HepG2 (cell line): Measurements from ENCODE around the gene CABP4. TPM values are rescaled to one million over a fixed set of nuclear protein-coding genes. Genes with fewer than 3 reads are reported as not detected.

Experiments
- ATAC-seq: fragments of 200-7000 bp; cut with Tn5 transposase; 3 replicates; pipeline ENCODE4 v1.9.1; 2020; ENCODE audit warnings: mild to moderate bottlenecking, moderate library complexity
- BruUV-seq: library from RNA; stranded (reverse); fragments of 400-500 nt; replicated peaks from 2 replicates; lab custom pipeline; 2021; lab: Mats Ljungman, UMichigan
- CTCF ChIA-PET: fragments of 300-600 bp; formaldehyde crosslinking; extraction: SDS; loops from one replicate; lab custom pipeline; 2021; ENCODE audit warnings: low total read pairs, inconsistent platforms, low intra/inter-chr PET ratio; lab: Yijun Ruan, JAX
- POLR2A ChIA-PET: fragments of 350-600 bp; sonication (Branson Sonifier 250); formaldehyde crosslinking; loops from one replicate; lab custom pipeline; 2020; ENCODE audit warnings: antibody characterized with exemption, inconsistent platforms; lab: Yijun Ruan, JAX
- DNase-seq: peaks from one replicate; pipeline ENCODE4 v3.0.0-alpha.2; 2015; ENCODE audit warnings: low spot score
- FAIRE-seq: peaks from 3 replicates; lab custom pipeline; 2011; peaks lifted over from hg19 to GRCh38; lab: Jason Lieb, UNC
- H2AFZ ChIP-seq: one replicate; pipeline ENCODE4 v1.6.1; 2011; ENCODE audit warnings: low read length, inconsistent platforms
- H3K27ac ChIP-seq: fragments of 300-600 bp; 3 replicates; pipeline ENCODE4 v1.8.0; 2011; ENCODE audit warnings: mixed run types, mild to moderate bottlenecking, mixed read lengths, low read length, inconsistent platforms; ENCODE audit not compliant: insufficient read depth; ENCODE audit errors: extremely low read length
- H3K27me3 ChIP-seq, 2 experiments: fragments of 200-600 bp in 1 of 2; 2 replicates in 1 of 2; 3 replicates in 1 of 2; pipeline versions ENCODE4 v1.6.0 to v1.8.0; 2011; ENCODE audit warnings: low read length in 2 of 2, mild to moderate bottlenecking in 2 of 2, moderate library complexity in 2 of 2, inconsistent platforms in 1 of 2; ENCODE audit not compliant: insufficient read depth in 2 of 2, control insufficient read depth in 1 of 2
- H3K36me3 ChIP-seq, 2 experiments: fragments of 200-600 bp in 1 of 2; replicated peaks in 1 of 2; 2 replicates in 1 of 2; 3 replicates in 1 of 2; pipeline versions ENCODE4 v1.5.1 to v1.8.0; 2011; ENCODE audit warnings: low read length in 2 of 2, inconsistent platforms in 1 of 2; ENCODE audit not compliant: insufficient read depth in 2 of 2, control insufficient read depth in 1 of 2
- H3K4me1 ChIP-seq: 2 replicates; pipeline ENCODE4 v1.5.1; 2012; ENCODE audit warnings: low read length, inconsistent platforms; ENCODE audit not compliant: insufficient read depth
- H3K4me2 ChIP-seq: 2 replicates; pipeline ENCODE4 v1.6.0; 2011; ENCODE audit warnings: low read depth, low read length, inconsistent platforms
- H3K4me3 ChIP-seq, 3 experiments: fragments of 200-600 bp in 1 of 3; sonication (generic), shearing (Covaris generic) in 1 of 3; replicated peaks in 1 of 3; 2 replicates each; pipeline ENCODE4 v1.5.1; 2011 to 2016; ENCODE audit warnings: low read length in 3 of 3, inconsistent platforms in 2 of 3, low read depth in 2 of 3, mild to moderate bottlenecking in 2 of 3, control low read depth in 1 of 3, mixed read lengths in 1 of 3; ENCODE audit not compliant: insufficient read depth in 1 of 3
- H3K79me2 ChIP-seq: one replicate; pipeline ENCODE4 v1.6.1; 2011; ENCODE audit warnings: low read length, inconsistent platforms; ENCODE audit not compliant: insufficient read depth
- H3K9ac ChIP-seq: 2 replicates; pipeline ENCODE4 v1.6.0; 2011; ENCODE audit warnings: mild to moderate bottlenecking, low read depth, low read length, inconsistent platforms; ENCODE audit not compliant: insufficient read depth
- H3K9me3 ChIP-seq: 2 replicates; pipeline ENCODE4 v1.5.1; 2012; ENCODE audit warnings: mild to moderate bottlenecking, low read length
- H4K20me1 ChIP-seq: 2 replicates; pipeline ENCODE4 v1.6.0; 2011; ENCODE audit warnings: inconsistent platforms, mild to moderate bottlenecking, low read length, moderate library complexity; ENCODE audit not compliant: insufficient read depth
- CEBPB ChIP-seq: IDR thresholded peaks from 2 replicates; pipeline ENCODE4 v1.6.1; 2011; ENCODE audit warnings: low read depth, low read length, improper control_type of control experiment, borderline replicate concordance
- CEBPG ChIP-seq: IDR thresholded peaks from 2 replicates; pipeline ENCODE4 v1.6.1; 2016
- GABPB1 ChIP-seq: IDR thresholded peaks from 2 replicates; pipeline ENCODE4 v1.6.1; 2016; ENCODE audit warnings: mild to moderate bottlenecking, missing genetic modification reagents, moderate library complexity, missing compliant biosample characterization
- HDAC1 ChIP-seq: sonication (generic); formaldehyde crosslinking; IDR thresholded peaks from 2 replicates; pipeline ENCODE4 v1.5.1; 2020; ENCODE audit warnings: mild to moderate bottlenecking, missing genetic modification reagents
- ZNF44 ChIP-seq: sonication (generic); formaldehyde crosslinking; IDR thresholded peaks from 2 replicates; pipeline ENCODE4 v1.5.1; 2020; ENCODE audit warnings: mild to moderate bottlenecking, missing genetic modification reagents
- WGBS: methylation state at CpG from one replicate; pipeline ENCODE4 v1.1.6; 2017; ENCODE audit warnings: low lambda C conversion rate; 5-methylcytosine and 5-hydroxymethylcytosine counted together
- in situ Hi-C: cut with HindIII; loops from 2 replicates; pipeline ENCODE4 v1.10.0; 2017; ENCODE audit warnings: low pct_unique_long_range_greater_than_20kb; ENCODE audit not compliant: extremely low pct_ligation_motif_present
- intact Hi-C: fragments of 100-400 bp; cut with micrococcal nuclease; formaldehyde crosslinking; loops from one replicate; pipeline ENCODE4 v1.10.0; 2022; ENCODE audit not compliant: unreplicated experiment
- polyA plus RNA-seq, 8 experiments: library from polyadenylated mRNA; depleted of rRNA in 3 of 8; stranded (reverse) in 7 of 8; unstranded in 1 of 8; fragments of >200 nt; fragmentation: Illumina TruSeq in 4 of 8; extraction: Trizol in 4 of 8; gene quantifications; 2 replicates each; pipeline versions ENCODE4 v1.2.1 to v1.2.3, GENCODE V29; 2011 to 2016; ENCODE audit warnings: low read depth in 4 of 8, missing spikeins in 1 of 8, mixed read lengths in 1 of 8; ENCODE audit not compliant: insufficient read depth in 1 of 8
- total RNA-seq, 5 experiments: library from RNA; depleted of rRNA; stranded (reverse); fragments of >200 nt; fragmentation: Illumina TruSeq; extraction: Trizol; gene quantifications; 2 replicates each; pipeline ENCODE4 v1.2.3, GENCODE V29; 2016; ENCODE audit warnings: low read depth in 1 of 5
- TF ChIP-seq, protein P1 (sequence below): IDR thresholded peaks from 2 replicates; pipeline ENCODE4 v1.6.1; 2016
- TF ChIP-seq, protein P2 (sequence below): sonication (generic); formaldehyde crosslinking; IDR thresholded peaks from 2 replicates; pipeline ENCODE4 v1.5.1; 2020; ENCODE audit warnings: mild to moderate bottlenecking, missing genetic modification reagents, borderline replicate concordance

CABP4 gene
- total and polyA plus RNA-seq, 2 of the 13 experiments (the other 11 are each of a cell fraction or from before 2014, with no cell fraction given): not detected

GRCh38 chr11:67500484-67500821, 45.3 kb downstream of the CABP4 start:
- H3K27ac ChIP-seq: no peak overlapping the region
- in situ Hi-C loops (no loop called here), intact Hi-C loops (no loop called here)
- H3K4me1 ChIP-seq: peaks cover 8% of the 10 kb centered on the region; the same call in 1 of the 2 replicates
- no peak overlapping the region for H2AFZ ChIP-seq
- BruUV-seq: no TSS peak
- ChIA-PET CTCF (no interaction called here), POLR2A (no interaction called here)
- no peaks in the 10 kb centered on the region; a peak in 2 of 5 replicates for H3K36me3 ChIP-seq
- H3K79me2 ChIP-seq: no peaks in the 10 kb centered on the region
- 100% methylated on average over 1 of the region's 1 CpG for WGBS
- H3K4me3 ChIP-seq: no peak overlapping the region
- H3K27me3 ChIP-seq: no peaks in the 10 kb centered on the region
- no peaks in the 10 kb centered on the region for H3K9me3 ChIP-seq
- TF ChIP-seq, protein P1, sequence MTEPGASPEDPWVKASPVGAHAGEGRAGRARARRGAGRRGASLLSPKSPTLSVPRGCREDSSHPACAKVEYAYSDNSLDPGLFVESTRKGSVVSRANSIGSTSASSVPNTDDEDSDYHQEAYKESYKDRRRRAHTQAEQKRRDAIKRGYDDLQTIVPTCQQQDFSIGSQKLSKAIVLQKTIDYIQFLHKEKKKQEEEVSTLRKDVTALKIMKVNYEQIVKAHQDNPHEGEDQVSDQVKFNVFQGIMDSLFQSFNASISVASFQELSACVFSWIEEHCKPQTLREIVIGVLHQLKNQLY: no peak
- no peak for TF ChIP-seq HDAC1 (CRISPR knock-in tag)
- TF ChIP-seq, protein P2, sequence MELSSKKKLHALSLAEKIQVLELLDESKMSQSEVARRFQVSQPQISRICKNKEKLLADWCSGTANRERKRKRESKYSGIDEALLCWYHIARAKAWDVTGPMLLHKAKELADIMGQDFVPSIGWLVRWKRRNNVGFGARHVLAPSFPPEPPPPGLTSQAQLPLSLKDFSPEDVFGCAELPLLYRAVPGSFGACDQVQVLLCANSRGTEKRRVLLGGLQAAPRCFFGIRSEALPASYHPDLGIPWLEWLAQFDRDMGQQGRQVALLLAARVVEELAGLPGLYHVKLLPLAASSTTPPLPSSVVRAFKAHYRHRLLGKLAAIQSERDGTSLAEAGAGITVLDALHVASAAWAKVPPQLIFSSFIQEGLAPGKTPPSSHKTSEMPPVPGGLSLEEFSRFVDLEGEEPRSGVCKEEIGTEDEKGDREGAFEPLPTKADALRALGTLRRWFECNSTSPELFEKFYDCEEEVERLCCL (CRISPR knock-in tag): no peak
- H4K20me1 ChIP-seq: no peaks in the 10 kb centered on the region
- no peak overlapping the region for H3K9ac ChIP-seq
- DNase-seq (no peak), FAIRE-seq (no peak), ATAC-seq (no peak)
- no peak overlapping the region for H3K4me2 ChIP-seq

- no peaks in the 10 kb centered on the region for H4K20me1 ChIP-seq
- H3K4me2 ChIP-seq: no peak overlapping the region
- no peak overlapping the region for H3K9ac ChIP-seq
- no peaks in the 10 kb centered on the region for H3K27me3 ChIP-seq
- no peak overlapping the region for H2AFZ ChIP-seq
- no peaks in the 10 kb centered on the region for H3K79me2 ChIP-seq
- no TSS peak for BruUV-seq
- TF ChIP-seq ZNF44 (CRISPR knock-in tag) (no peak), CEBPB (peak; percentile 89), GABPB1 (CRISPR knock-in tag) (no peak), CEBPG (CRISPR knock-in tag) (0 out of 2 replicates have a peak, but pooled peaks have one; percentile 18)
- ChIA-PET CTCF (no interaction called here), POLR2A (no interaction called here)
- no peak overlapping the region for H3K27ac ChIP-seq
- DNase-seq (no peak), FAIRE-seq (no peak), ATAC-seq (no peak)
- in situ Hi-C loops: no loop called here
- no peaks in the 10 kb centered on the region for H3K9me3 ChIP-seq
- no peak overlapping the region for H3K4me3 ChIP-seq
- 90% methylated on average over 8 of the region's 9 CpGs for WGBS
- peaks cover 14% of the 10 kb centered on the region; the same call in 1 of the 2 replicates for H3K4me1 ChIP-seq
- intact Hi-C loops: no loop called here
- no peaks in the 10 kb centered on the region; a peak in 2 of 5 replicates for H3K36me3 ChIP-seq
Measured at GRCh38 chr11:67500831-67501715, 45.9 kb downstream of the CABP4 start.
